Measurements from ENCODE around the gene GALNT16.
A peak's percentile ranks its signal among the peaks of the same experiment; 100 is the strongest.
"Not testable (repeated sequence)": the region's sequence is repeated elsewhere in the genome, so short reads cannot be mapped to it uniquely, and the experiment has no call there.

The GALNT16 gene

GRCh38 chr14:69363055-69363454 lies 103.1 kb downstream of the GALNT16 start:
- DNase-seq (ENCODE audit: low read depth in 2 of 2): no peak

GRCh38 chr14:69363964-69364363 lies 104.0 kb downstream of the GALNT16 start:
- DNase-seq (ENCODE audit: low read depth in 2 of 2): no peak

DNA sequence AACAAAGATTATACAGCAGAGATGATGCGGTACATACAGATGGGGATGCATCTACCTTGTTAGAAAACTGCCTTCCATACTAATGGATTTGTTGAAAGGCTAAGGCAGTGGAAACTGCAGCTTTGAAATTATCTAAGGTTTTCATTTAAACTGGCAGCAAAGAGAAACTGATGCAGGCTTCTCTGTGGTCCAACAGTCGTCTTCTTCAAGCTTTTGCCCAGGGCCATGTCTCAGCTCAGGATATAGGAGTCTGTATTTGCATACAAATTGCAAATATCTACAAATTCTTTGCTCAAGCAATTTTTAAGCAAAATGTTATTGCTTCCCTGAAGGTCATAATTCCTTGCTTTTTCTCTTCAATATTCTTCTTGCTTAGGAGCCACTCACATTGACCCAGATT lies 104.4 kb downstream of the GALNT16 start:
- DNase-seq (ENCODE audit: low read depth in 2 of 2): no peak

GRCh38 chr14:69366069-69366468 lies 106.1 kb downstream of the GALNT16 start:
- DNase-seq (ENCODE audit: low read depth in 2 of 2): no peak

GRCh38 chr14:69366761-69367160 lies 106.8 kb downstream of the GALNT16 start:
- DNase-seq (ENCODE audit: low read depth in 2 of 2): no peak

GRCh38 chr14:69368381-69368780 lies 108.4 kb downstream of the GALNT16 start:
- DNase-seq (ENCODE audit: low read depth in 2 of 2): no peak

GRCh38 chr14:69370061-69370460 lies 110.1 kb downstream of the GALNT16 start:
- DNase-seq (ENCODE audit: low read depth in 2 of 2): no peak

GRCh38 chr14:69372146-69372545 lies 112.2 kb downstream of the GALNT16 start:
- DNase-seq (ENCODE audit: low read depth in 2 of 2): no peak

DNA sequence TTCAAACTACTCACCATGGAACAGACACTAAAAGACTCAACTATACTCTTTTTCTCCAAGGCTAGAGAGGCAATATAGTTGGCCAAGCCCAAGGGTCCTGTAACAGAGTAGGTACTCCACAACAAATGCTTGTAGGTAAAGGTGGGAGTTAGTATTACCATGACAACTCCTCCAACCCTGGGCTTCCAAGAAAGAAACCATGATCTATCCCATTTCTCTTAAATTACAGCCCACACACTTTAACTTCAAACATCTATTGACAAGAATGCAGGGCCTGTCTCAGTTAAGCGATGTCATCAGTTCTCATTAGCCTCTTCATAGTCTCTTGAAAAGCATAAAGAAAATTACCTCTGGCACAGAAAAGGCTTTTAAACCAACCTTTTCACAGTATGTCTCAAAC lies 113.1 kb downstream of the GALNT16 start:
- DNase-seq (ENCODE audit: low read depth in 2 of 2): no peak

DNA sequence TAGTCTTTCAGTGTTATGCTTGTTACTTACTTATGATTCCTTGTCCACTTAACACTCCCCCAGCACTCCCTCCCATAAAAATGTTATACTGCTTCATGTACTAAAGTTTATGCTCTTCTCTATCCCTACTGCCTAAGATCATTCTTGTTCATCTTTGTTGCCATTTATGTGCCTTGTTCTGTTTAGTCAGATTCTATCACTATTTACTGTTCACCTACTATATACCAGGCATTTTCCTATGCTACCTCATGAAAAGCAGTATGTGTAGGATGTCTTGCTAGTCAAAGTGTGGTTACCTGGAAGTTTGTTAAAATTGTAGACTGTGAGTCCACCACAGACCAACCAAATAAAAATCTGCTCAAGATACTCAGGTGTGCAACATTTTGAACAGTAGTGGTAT lies 114.3 kb downstream of the GALNT16 start:
- DNase-seq (ENCODE audit: low read depth in 2 of 2): no peak

- DNase-seq (ENCODE audit: low read depth in 2 of 2): no peak
Measured at GRCh38 chr14:69375182-69375581, 115.2 kb downstream of the GALNT16 start.

DNA sequence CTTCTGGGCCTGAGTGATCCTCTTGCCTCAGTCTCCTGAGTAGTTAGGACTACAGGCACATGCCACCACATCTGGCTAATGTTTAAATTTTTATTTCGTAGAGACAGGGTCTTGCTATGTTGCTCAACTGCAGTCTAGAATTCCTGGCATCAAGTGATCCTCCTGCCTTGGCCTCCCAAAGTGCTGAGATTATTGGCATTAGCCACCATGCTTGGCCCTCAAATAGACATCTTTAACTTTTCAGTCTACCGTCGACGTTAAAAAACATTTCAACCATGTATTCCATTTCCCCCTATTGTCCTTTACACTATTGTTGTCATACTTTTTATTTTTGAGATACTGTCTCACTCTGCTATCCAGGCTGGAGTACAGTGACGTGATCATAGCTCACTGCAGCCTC lies 115.8 kb downstream of the GALNT16 start:
- DNase-seq (ENCODE audit: low read depth in 2 of 2): no peak

GRCh38 chr14:69376439-69376838 lies 116.5 kb downstream of the GALNT16 start:
- no peak for DNase-seq (ENCODE audit: low read depth in 2 of 2)

DNA sequence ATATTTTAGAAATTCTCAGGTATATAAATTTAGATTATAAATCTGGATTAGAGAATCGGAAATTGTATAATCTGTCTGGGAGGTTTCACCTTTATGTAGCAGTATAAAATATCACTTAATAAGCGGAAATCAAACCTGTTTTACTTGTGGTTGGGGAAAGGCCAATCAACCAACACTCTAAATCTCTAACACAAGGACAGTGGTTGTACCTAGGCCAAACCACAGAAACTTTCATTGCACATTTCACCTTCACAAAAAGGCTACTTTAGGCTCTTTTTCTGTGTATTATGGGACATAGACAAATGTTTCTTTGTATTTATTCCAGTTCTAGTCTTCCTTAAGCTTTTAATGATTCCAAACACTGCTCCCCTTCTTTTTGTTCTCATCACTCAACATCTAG lies 118.3 kb downstream of the GALNT16 start:
- no peak for DNase-seq (ENCODE audit: low read depth in 2 of 2)

DNA sequence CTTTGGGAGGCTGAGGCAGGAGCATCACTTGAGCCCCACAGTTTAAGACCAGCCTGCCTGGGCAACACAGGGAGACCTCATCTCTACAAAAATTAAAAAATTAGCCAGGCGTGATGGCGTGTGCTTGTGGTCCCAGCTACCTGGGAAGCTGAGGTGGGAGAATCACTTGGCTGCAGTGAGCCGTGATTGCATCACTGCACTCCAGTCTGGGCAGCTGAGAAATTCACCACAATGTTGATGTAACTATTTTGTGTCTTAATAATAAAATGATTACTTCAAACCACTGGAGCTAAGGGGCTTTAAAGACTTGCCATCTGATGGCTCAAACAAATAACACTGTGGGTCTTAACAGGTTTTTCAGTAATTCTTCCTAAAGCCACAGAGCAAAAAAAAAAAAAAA lies 127.4 kb downstream of the GALNT16 start:
- DNase-seq (ENCODE audit: low read depth in 2 of 2): no peak

GRCh38 chr14:69391400-69391799 lies 131.4 kb downstream of the GALNT16 start:
- not testable (repeated sequence) for DNase-seq (ENCODE audit: low read depth in 2 of 2)

DNA sequence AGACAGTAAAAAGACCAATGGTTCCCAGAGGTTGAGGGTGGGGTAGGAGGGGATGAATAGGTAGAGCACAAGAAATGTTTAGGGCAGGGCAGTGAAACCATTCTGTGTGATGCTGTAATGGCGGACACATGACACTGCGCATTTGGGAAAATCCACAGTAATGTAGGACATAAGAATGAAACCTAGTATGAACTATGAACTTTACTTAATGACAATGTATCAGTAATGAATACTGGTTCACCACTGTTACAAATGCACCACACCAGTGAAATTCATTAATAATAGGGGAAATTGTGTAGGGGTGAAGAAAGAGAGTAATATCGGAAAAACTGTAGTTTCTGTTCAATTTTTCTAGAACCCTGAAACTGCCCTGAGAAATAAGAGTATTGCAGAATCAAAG lies 132.5 kb downstream of the GALNT16 start:
- DNase-seq (ENCODE audit: low read depth in 2 of 2): no peak

GRCh38 chr14:69395929-69396328 lies 136.0 kb downstream of the GALNT16 start:
- DNase-seq (ENCODE audit: low read depth in 2 of 2): no peak

DNA sequence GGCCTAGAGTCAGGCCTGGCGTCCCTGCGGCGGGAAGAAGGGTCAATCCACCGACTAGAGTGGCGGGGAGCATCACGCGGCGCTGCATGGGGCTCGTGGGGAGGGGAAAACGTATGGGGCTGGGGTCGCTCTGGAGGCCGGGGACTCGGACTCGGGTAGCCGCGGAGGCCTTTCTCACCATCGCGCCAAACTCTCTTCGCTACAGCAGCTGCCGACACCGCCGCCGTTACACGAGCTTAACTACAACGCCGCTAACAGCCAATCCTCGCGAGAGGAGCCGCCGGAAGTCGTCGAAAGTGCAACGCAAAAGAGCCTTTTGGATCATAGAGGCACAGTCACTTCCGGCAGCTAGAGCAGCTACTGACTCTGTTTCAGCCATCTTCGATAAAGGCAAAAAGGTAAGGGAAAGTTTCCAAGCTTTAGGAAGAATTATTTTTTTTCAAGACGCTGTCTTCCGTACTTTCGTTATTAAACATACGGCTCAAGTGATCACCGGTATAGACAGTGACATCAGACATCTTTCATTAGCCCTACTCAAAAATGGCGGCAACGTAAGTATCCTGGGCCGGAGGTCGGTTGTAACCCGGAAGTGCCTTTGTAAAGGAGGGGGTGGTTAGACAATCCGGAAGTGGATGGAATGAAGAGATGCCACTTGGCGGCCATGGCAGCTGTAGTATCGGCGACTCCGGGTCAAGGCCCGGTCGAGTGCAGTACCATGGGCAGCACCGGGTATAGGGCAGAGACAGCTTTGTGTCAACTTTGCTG lies 138.3 kb downstream of the GALNT16 start, which contains the start of the genes ERH and SLC39A9:
TSS of gene ERH (minus strand) at position 247 of the 765 bp plus-strand sequence. CDS start at position 181, 66 bp downstream.
TSS of gene SLC39A9 (plus strand) at position 640 of the 765 bp plus-strand sequence. CDS start 678 bp downstream, outside the sequence.
- peak; percentile 84 to 93 for DNase-seq (ENCODE audit: low read depth in 2 of 2)

DNA sequence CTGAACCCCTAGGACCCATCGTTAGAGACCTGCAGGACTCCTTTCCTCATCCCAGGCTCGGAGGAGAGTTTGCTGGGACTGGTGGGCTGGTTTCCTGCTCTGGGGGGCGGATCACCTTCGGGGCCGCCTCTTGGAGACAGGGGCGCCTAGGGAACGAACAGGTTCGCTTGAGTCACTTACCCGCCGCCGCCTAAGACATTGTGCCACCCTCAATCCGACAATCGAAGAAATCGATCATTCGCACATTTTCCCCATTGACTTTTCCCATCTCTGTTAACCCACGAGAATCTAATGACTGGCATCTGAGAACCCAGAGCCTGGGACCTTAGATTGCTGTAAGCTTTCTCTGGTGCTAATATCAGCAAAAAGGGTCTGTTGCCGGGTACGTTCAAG lies 138.9 kb downstream of the GALNT16 start:
- DNase-seq (ENCODE audit: low read depth in 2 of 2): peak in 1 of 2 donors; percentile 35

- no peak for DNase-seq (ENCODE audit: low read depth in 2 of 2)
Measured at GRCh38 chr14:69399750-69400149, 139.8 kb downstream of the GALNT16 start.

GRCh38 chr14:69400154-69400553 lies 140.2 kb downstream of the GALNT16 start:
- DNase-seq (ENCODE audit: low read depth in 2 of 2): no peak

GRCh38 chr14:69401841-69402240 lies 141.9 kb downstream of the GALNT16 start:
- no peak for DNase-seq (ENCODE audit: low read depth in 2 of 2)

- DNase-seq (ENCODE audit: low read depth in 2 of 2): no peak
Measured at GRCh38 chr14:69404478-69404877, 144.5 kb downstream of the GALNT16 start.

Data from stimulated activated CD8-positive, alpha-beta memory T cell treated with anti-CD3 and anti-CD28 coated beads, Interleukin-15, amount 100 ng/mL, for 4 hours (primary cell).